Right renal pelvis (tissue), 4 donors: ENCODE data around the gene GPC3. TPM values are rescaled to one million over a fixed set of nuclear protein-coding genes. Genes with fewer than 3 reads are reported as not detected.
A peak's percentile ranks its signal among the peaks of the same experiment; 100 is the strongest.
"Not testable (repeated sequence)": the region's sequence is repeated elsewhere in the genome, so short reads cannot be mapped to it uniquely, and the experiment has no call there.

Experiments
- DNase-seq, 4 donors: peaks; one replicate each; pipeline ENCODE4 v3.0.0-alpha.2; 2013; ENCODE audit warnings: low read depth in 4 of 4, low spot score in 3 of 4, missing footprints in 1 of 4
- polyA plus RNA-seq, 4 donors: library from polyadenylated mRNA; unstranded; fragments of 120-200 nt; gene quantifications; one replicate each; pipeline ENCODE4 v1.2.1, GENCODE V29; 2013; ENCODE audit not compliant: insufficient read length in 4 of 4

GPC3 gene
- polyA plus RNA-seq, 4 donors = 1,095 to 1,238 (median 1,173) TPM

DNA sequence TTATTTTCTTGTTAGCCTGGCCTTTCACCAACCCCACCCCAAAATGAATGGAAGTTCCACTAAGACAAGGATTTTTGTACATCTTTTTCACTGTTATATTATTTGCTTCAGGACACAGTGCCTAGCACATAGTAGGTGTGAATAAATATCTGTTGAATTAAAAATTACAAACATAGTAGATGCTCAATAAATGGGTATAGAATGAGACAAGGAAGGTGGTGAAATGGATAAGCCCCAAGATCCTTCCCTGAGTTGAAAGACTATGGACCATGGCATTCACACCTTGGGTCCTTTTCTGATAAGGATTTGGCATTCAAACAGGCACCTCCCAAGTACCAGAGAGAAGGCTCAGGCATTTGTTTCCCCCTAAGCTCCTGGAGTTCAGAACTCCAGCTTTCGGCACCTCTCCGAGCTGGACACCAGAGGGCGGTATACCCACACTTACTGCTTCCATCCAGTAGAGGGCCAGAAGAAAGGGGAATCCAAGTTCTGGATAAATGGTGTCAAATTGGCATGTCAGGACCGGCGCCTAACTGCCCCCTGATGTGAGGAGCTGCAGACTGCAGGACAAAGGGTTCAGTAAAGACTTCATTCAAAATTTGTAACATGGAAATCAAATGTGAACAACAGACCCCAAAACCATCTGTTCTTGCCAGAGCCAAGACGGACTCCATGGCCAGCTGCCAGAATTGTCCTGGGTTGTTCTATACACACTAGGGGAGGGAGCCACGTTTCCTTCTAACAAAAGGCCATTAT, 193.0 kb downstream of the GPC3 start:
- peak; percentile 31 to 38 (median 35) for DNase-seq

DNA sequence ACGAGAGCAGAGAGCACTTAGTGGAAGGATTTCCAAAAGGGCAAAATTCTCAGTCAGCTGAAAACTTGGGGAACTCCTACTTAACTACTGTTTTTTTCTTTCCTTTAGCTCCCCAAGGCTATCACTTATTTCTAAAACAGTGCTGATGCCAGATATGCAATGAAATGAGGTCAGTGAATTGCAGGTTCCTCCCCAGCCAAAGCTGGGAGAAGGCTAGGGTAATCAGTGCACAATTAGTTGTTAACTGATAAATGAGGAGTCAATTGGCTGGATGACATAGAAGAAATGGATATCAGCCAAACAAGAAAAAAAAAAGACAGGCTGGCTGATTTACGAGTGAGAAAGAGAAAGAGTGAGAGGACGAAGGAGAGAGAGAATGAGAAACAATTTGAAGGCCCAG, 195.6 kb downstream of the GPC3 start:
- no peak for DNase-seq

DNA sequence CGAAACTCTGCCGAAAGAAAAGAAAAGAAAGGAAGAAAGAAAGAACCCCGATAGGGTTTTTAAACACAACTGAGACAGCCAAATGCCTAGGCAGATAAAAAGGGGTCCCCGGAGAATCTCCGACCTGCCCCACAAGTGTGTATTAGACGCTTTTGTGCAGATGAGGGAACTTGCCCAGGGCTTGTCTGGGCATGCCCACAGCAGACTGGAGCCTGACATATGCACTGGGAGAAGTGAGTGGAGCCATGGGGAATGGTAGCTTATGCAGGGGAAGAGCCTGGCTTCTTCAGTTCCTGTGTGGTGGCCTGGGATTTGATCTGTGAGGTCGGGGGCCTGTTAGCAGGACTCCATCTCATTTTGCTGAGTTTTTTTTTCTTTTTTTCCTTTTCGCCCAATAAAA, 199.0 kb downstream of the GPC3 start:
- no peak for DNase-seq

DNA sequence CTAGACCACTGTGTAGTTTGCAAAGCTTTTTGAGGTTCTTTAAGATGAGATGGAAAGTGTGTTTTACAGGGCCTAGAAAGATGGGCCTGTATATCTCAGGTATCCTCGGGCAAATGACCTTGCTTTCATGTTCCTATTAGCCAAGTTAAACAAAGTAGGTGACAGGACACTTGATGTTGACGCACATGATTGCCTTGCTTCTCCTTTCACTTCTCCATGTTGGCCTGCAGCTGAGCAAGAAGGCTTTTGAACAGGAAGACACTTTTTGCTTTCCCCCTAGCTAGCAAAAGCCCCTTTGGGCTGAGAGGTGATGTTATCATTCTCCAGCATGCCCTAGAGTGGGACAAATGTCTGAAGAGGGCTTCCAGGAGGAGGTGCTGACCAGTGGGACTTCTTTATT, 202.1 kb downstream of the GPC3 start:
- DNase-seq = no peak

DNA sequence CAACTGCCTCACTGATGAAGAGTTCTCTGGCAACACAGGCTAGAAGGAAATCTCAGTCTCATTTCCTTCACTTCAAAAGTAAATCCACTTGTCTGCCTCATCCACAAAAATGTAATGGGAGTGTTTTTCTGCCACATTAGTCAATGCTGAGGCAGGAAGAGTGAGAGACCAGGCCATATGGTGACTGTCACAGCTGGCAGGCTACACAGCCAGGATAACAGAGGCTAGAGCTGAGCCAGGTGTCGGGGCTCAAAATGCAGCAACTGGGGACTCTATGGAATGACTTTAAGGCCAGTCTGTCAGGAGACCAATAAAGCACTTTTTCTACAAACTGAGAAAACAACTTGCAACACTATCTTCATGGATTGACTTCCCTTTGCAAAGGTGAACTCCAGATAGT, 204.2 kb downstream of the GPC3 start:
- no peak for DNase-seq

DNA sequence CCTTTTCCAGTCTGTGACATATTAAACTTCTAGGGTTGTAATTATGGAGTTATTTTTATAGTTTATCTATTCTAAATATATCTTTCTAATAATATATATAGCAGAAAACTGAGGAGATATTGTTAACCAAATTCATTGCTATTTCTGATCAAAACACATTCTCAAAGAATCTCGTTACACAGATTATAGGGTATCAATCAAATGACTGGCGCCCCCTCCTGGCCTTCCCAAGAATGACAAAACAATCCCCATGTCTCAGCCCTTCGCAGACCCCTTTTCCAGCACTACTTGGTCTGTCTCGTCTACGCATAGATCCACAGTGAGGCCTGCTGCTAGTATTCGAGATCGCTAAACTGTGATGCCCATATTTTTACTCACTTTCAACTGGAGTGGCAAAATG, 209.3 kb downstream of the GPC3 start:
- DNase-seq = no peak

DNA sequence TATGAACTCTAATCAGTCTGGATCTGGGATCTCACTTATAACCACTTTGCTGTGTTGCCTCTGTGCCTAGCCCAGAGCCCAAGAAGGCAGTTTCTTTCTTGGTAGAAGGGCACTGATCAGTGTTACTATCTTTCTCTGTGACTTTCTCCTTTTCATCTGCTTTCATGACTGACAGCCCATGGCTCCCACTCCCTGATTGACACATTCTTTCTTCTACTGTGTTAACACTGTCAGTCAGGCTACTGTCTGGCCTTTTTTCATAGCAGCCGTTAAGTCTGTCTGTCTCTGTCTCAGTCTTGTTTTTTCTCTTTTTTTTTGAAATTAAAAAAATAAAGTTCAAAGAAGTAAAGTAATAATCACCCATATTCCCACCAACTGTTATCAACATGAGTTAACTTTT, 210.6 kb downstream of the GPC3 start:
- no peak for DNase-seq

DNA sequence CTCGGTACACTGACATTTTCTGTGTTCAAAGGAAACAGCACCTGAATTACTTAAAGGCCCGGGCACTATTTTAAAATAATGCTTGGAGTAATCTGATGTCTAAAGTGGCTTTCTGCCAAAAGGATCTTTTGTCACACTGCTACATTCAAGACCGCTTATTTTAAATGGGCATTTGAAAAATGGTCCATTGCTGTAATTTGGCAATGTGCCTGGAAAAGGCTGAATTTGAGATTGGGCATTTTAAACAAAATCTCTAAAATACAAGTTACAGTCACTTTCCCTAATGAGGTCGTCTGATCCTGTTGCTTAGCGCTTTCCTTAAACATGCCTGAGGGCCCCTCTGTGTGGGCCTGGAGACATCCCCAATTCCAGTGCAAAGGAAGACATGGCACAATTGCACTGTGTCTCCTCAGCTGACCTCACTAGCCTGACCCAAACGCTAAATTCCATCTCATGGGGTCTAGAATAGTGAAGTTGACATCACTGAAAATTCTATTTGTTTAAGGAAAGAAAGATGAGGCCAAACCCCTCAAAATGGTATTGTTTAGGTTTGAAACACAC, 214.2 kb downstream of the GPC3 start:
- no peak for DNase-seq

DNA sequence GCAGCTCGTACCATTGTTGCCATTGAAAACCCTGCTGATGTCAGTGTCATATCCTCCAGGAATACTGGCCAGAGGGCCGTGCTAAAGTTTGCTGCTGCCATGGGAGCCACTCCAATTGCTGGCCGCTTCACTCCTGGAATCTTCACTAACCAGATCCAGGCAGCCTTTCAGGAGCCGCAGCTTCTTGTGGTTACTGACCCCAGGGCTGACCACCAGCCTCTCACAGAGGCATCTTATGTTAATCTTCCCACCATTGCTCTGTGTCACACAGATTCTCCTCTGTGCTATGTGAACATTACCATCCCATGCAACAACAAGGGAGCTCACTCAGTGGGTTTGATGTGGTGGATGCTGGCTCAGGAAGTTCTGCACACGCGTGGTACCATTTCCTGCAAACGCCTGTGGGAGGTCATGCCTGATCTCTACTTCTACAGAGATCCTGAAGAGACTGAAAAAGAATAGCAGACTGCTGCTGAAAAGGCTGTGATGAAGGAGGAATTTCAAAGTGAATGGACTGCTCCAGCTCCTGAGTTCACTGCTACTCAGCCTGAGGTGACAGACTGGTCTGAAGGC, 222.3 kb downstream of the GPC3 start:
- not testable (repeated sequence) for DNase-seq

DNA sequence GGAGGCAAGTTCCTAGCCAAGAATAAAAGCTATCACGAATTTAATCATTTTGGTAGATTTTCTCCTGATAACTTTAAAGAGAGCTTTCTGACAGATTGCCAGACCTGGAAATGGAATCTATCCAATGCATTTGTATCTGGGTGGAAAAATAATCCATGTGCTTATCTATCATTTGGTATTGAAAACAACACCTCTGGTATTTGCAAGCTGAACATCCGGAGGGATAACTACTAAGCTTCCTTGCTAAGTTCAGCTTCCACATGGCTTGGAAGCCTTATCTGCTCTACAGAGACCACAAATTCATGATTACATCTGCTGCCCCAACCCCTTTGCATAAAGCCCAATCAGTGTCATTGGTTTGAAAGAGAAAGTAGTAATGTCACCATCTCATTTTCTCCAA, 230.7 kb downstream of the GPC3 start:
- DNase-seq = no peak

DNA sequence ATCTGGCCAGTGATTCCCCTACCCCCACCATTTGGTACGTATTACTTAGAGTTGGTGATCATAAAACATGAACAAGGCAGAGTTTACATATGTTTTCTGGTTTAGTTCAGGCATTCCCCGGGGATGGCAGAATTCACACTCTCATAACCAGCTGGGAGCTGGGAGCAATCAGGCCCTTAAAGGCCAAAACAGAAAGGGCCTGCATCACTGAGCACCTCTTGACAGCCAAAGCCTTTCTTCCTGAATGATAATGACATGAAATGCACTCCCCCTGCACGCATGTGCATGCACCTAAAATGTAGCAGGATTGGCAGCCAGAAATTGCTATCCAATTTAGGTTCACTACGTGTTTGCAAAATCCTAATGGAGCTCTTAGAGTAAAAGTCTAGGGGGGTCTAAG, 235.4 kb downstream of the GPC3 start:
- DNase-seq = no peak

DNA sequence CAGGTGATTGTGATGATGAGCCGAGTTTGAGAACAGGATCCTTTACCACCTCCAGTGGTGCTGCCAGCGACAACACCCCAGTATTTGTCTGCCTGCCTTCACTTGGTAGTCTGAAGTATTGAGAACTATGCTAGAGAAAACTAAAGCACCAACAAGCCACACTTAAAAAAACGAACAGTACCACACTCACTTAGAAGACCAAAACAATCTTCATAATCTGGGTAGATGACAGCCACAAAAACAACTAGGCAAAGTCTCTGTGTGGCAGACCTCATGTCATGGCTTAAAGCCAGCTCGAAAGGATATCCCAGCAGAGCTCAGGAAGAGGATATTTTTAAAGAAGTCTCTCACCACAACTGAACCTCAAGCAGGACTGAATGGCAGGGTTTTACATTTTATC, 236.0 kb downstream of the GPC3 start:
- no peak for DNase-seq

DNA sequence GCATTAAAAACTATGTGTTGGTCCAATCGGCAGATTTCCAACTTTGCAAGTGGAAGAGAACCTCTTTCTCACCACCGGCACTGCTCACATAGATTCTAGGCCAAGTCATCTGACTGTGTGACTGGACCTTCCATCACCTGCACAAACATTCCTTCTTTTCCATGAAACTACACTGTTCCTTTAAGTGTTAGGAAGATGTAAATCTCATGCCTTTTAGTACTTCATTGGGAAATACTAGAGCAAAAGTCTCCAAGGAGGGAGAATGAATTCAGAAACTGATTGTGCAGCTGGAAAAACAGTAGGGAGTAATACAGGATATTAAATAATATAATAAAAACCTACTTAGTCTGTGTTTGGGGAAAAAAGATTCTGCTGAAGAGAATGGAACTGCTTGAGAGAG, 238.2 kb downstream of the GPC3 start:
- DNase-seq = no peak

DNA sequence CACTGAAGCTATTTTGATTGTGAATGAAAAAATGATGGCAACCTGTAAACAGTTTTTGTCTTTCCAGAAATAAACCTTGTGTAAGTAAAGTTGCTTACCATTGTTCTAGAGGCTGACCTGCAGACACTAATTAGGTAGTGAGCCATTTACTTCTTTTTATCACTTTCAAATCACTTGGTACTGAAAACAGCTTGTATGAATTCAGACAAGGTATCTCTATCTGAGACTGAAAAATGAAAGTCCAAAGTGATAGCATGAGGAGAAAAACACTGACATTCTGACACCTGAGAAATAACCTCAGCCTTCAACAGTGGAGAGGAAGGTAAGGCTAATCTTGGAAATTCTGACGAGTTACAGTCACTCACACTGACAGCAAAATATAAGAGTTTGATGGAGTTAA, 238.8 kb downstream of the GPC3 start:
- no peak for DNase-seq

DNA sequence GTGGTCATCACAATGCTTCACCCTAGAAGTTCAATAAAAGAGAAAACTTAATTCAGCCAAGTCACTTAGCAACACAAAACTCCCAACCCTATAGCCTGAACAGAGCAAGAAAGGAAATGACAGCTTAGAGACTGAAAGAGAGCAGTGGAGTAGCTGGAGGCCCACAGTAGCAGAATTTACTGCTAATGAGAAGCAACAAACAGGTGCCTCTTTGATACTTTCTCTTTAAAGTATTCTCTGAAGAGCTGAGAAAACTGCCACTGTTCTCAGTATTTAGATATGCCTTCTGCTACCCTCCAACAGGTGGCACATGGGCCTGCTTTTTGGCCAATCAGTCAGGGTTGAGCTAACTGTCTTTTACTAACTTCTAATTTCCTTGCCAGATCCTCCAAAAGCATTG, 240.0 kb downstream of the GPC3 start:
- DNase-seq = no peak

DNA sequence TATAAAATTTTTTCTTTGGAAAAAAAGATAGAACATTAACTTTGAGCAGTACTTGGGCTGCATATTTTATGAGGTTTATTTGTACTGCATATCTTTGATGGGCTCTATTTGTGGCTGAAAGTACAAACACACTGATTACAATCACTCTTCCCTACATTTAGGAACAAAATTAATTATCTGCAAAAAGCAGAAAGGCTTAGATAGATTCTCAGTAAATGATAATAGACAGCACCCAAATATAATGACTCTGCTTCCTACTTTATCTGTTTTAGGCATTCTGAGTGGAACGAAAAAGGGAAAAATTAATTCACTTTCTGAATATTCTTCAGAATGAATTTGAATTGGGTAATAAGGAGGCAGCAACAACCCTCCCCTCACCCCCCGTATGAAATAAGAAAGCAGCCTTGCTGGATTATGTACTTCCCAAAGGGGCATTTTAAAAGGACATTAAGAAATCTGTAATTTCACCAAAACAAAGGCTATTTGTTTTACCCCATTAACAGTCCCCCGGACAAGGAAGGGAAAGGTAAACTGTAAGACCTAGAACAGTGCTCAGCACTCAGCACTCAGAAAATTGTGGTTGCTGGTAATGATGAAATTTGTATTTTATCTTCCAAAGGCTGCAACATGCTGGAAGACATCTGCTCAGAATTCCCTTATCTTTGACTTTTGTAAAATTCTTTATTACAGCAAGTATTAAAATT, 242.6 kb downstream of the GPC3 start:
- no peak for DNase-seq

DNA sequence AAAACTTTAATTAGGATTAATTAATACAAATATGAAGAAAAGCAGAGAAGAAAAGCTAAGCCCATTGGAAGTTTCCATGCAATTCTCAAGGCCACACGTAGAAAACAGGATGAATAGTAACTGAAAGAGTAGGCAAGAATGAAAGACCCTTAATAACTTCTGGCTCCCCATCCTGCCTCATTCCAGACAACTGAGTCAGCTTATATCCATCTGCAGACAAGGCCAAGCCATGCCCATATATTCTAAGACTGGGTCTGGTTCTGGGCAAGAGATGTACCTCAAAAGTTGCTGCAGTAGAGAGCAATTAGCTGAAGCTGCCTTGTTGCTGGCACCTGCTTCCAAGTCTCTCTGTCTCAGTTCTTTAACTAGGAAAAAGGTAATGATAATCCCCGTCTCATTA, 244.1 kb downstream of the GPC3 start:
- no peak for DNase-seq

DNA sequence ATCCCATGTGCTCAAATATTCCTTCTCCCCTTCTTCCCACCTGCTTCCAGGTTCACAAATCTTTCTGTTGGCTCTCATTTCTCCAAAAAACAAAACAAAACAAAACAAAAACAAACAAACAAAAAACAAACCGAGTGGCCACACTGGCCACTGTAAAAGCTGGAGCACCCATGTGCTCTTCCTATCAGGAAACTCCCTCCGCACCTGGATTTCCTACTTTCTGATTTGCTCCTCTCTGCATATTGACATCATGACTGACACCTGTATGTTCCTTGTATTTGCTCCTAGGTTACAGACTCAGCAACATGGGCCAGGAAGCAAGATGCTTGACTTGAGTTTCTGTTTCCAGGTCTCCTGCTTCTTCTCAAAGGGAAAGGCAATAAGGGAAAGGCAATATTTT, 258.8 kb downstream of the GPC3 start:
- no peak for DNase-seq

DNA sequence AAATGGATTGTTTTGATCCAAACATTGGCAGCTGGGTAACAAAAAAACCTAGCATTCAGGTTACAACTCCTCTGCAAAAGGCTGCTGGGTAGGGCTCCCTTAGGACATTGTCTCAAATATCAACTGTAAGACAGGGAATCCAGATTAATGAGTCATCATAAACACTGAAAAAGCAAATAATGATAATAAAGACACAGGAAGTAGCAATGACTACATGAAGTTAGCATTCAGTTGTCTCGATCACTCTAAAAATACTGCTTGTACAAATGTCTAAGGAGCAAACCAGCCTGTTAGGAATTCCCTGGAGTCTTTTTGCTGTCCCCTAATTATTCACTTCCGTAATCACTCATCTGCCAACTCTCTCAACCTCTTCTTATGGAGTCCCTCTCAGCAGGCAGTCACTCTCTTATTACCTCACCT, 259.2 kb downstream of the GPC3 start:
- no peak for DNase-seq

DNA sequence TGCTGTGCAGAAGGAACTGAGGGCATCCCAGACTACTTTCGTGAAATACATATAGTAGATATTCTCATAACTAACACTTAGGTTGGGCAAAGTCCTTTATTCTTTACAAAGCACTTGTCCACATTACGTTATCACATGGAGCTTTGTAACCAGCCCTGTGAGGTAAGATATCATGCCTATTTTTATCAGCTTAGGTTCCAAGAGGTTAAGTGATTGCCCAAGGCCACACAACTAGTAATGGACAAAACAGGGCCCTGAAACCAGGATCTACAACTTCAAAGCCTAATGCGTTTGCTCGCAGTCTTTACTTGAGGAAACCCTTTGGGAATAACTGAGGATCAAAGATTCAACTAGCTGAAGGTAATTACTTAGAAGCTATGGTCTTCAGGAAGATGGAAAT, 261.5 kb downstream of the GPC3 start:
- DNase-seq = no peak

DNA sequence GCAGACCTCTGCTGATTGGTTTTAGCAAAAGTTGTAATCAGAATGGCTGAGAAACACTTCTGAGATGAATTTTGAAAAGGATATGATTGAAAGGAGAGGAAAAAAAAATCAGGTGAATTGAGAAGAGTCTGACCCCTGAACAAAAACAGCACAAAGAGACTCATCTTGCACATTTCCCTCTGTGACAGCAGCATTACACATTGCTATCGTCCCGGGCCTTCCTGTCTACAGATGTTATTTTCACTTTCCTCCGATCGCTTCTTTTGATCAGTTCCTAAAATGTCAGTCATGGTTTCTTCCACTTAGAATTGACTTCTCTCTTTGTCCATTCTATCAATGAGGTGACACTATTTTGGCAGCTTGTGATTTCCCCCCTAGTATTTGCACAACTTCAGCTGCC, 262.6 kb downstream of the GPC3 start:
- DNase-seq = no peak

DNA sequence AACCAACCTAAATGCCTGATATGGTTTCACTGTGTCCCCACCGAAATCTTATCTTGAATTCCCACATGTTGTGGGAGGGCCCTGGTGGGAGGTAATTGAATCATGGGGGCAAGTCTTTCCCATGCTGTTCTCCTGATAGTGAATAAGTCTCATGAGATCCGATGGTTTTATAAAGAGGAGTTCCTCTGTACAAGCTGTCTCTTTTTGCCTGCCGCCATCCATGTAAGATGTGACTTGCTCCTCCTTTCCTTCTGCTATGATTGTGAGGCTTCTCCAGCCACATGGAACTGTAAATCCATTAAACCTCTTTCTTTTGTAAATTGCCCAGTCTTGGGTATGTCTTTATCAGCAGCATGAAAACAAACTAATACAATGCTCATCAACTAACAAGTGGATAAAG, 265.1 kb downstream of the GPC3 start:
- DNase-seq = not testable (repeated sequence)
